HepG2 (cell line): Measurements from ENCODE around the gene TBC1D1. TPM values are rescaled to one million over a fixed set of nuclear protein-coding genes. Genes with fewer than 3 reads are reported as not detected.
A peak's percentile ranks its signal among the peaks of the same experiment; 100 is the strongest.

Experiments used
- ATAC-seq: fragments of 200-7000 bp; cut with Tn5 transposase; 3 replicates; pipeline ENCODE4 v1.9.1; 2020; ENCODE audit warnings: mild to moderate bottlenecking, moderate library complexity
- BruUV-seq: library from RNA; stranded (reverse); fragments of 400-500 nt; replicated peaks from 2 replicates; lab custom pipeline; 2021; lab: Mats Ljungman, UMichigan
- CTCF ChIA-PET: fragments of 300-600 bp; formaldehyde crosslinking; extraction: SDS; loops from one replicate; lab custom pipeline; 2021; ENCODE audit warnings: low total read pairs, inconsistent platforms, low intra/inter-chr PET ratio; lab: Yijun Ruan, JAX
- POLR2A ChIA-PET: fragments of 350-600 bp; sonication (Branson Sonifier 250); formaldehyde crosslinking; loops from one replicate; lab custom pipeline; 2020; ENCODE audit warnings: antibody characterized with exemption, inconsistent platforms; lab: Yijun Ruan, JAX
- DNase-seq: peaks from one replicate; pipeline ENCODE4 v3.0.0-alpha.2; 2015; ENCODE audit warnings: low spot score
- FAIRE-seq: peaks from 3 replicates; lab custom pipeline; 2011; peaks lifted over from hg19 to GRCh38; lab: Jason Lieb, UNC
- H2AFZ ChIP-seq: one replicate; pipeline ENCODE4 v1.6.1; 2011; ENCODE audit warnings: low read length, inconsistent platforms
- H3K27ac ChIP-seq: fragments of 300-600 bp; 3 replicates; pipeline ENCODE4 v1.8.0; 2011; ENCODE audit warnings: mixed run types, mild to moderate bottlenecking, mixed read lengths, low read length, inconsistent platforms; ENCODE audit not compliant: insufficient read depth; ENCODE audit errors: extremely low read length
- H3K27me3 ChIP-seq, 2 experiments: fragments of 200-600 bp in 1 of 2; 2 replicates in 1 of 2; 3 replicates in 1 of 2; pipeline versions ENCODE4 v1.6.0 to v1.8.0; 2011; ENCODE audit warnings: low read length in 2 of 2, mild to moderate bottlenecking in 2 of 2, moderate library complexity in 2 of 2, inconsistent platforms in 1 of 2; ENCODE audit not compliant: insufficient read depth in 2 of 2, control insufficient read depth in 1 of 2
- H3K36me3 ChIP-seq, 2 experiments: fragments of 200-600 bp in 1 of 2; replicated peaks in 1 of 2; 2 replicates in 1 of 2; 3 replicates in 1 of 2; pipeline versions ENCODE4 v1.5.1 to v1.8.0; 2011; ENCODE audit warnings: low read length in 2 of 2, inconsistent platforms in 1 of 2; ENCODE audit not compliant: insufficient read depth in 2 of 2, control insufficient read depth in 1 of 2
- H3K4me1 ChIP-seq: 2 replicates; pipeline ENCODE4 v1.5.1; 2012; ENCODE audit warnings: low read length, inconsistent platforms; ENCODE audit not compliant: insufficient read depth
- H3K4me2 ChIP-seq: 2 replicates; pipeline ENCODE4 v1.6.0; 2011; ENCODE audit warnings: low read depth, low read length, inconsistent platforms
- H3K4me3 ChIP-seq, 3 experiments: fragments of 200-600 bp in 1 of 3; sonication (generic), shearing (Covaris generic) in 1 of 3; replicated peaks in 1 of 3; 2 replicates each; pipeline ENCODE4 v1.5.1; 2011 to 2016; ENCODE audit warnings: low read length in 3 of 3, inconsistent platforms in 2 of 3, low read depth in 2 of 3, mild to moderate bottlenecking in 2 of 3, control low read depth in 1 of 3, mixed read lengths in 1 of 3; ENCODE audit not compliant: insufficient read depth in 1 of 3
- H3K79me2 ChIP-seq: one replicate; pipeline ENCODE4 v1.6.1; 2011; ENCODE audit warnings: low read length, inconsistent platforms; ENCODE audit not compliant: insufficient read depth
- H3K9ac ChIP-seq: 2 replicates; pipeline ENCODE4 v1.6.0; 2011; ENCODE audit warnings: mild to moderate bottlenecking, low read depth, low read length, inconsistent platforms; ENCODE audit not compliant: insufficient read depth
- H3K9me3 ChIP-seq: 2 replicates; pipeline ENCODE4 v1.5.1; 2012; ENCODE audit warnings: mild to moderate bottlenecking, low read length
- H4K20me1 ChIP-seq: 2 replicates; pipeline ENCODE4 v1.6.0; 2011; ENCODE audit warnings: inconsistent platforms, mild to moderate bottlenecking, low read length, moderate library complexity; ENCODE audit not compliant: insufficient read depth
- ERF ChIP-seq: IDR thresholded peaks from 2 replicates; pipeline ENCODE4 v1.6.1; 2018; ENCODE audit warnings: missing biosample characterization, missing genetic modification reagents
- FOXO1 ChIP-seq: sonication (generic); formaldehyde crosslinking; IDR thresholded peaks from 2 replicates; pipeline ENCODE4 v1.4.0; 2020; ENCODE audit warnings: missing genetic modification reagents
- HES4 ChIP-seq: sonication (generic); formaldehyde crosslinking; IDR thresholded peaks from 2 replicates; pipeline ENCODE4 v1.9.0; 2021; ENCODE audit warnings: mild to moderate bottlenecking, missing genetic modification reagents, borderline replicate concordance
- HNF4A ChIP-seq: sonication (generic); formaldehyde crosslinking; IDR thresholded peaks from 2 replicates; pipeline ENCODE4 v1.4.0; 2020; ENCODE audit warnings: missing genetic modification reagents
- JARID2 ChIP-seq: sonication (generic); formaldehyde crosslinking; IDR thresholded peaks from 2 replicates; pipeline ENCODE4 v1.8.1; 2023; ENCODE audit warnings: missing genetic modification reagents, inconsistent platforms; ENCODE audit not compliant: insufficient replicate concordance
- MAFK ChIP-seq, 2 experiments: IDR thresholded peaks in 1 of 2; conservative IDR thresholded peaks in 1 of 2; 2 replicates each; pipeline ENCODE4 v1.6.1; 2011; ENCODE audit warnings: improper control_type of control experiment in 2 of 2, low read length in 2 of 2
- NR2F6 ChIP-seq, 2 experiments: IDR thresholded peaks; 2 replicates each; pipeline ENCODE4 v1.6.1; 2016; ENCODE audit warnings: antibody characterized with exemption in 1 of 2, mild to moderate bottlenecking in 1 of 2
- SMARCE1 ChIP-seq: fragments of 450-650 bp; IDR thresholded peaks from 2 replicates; pipeline ENCODE4 v1.6.1; 2017; ENCODE audit warnings: borderline replicate concordance
- SP2 ChIP-seq: sonication (generic); formaldehyde crosslinking; IDR thresholded peaks from 2 replicates; pipeline ENCODE4 v1.5.1; 2020; ENCODE audit warnings: mild to moderate bottlenecking, missing genetic modification reagents
- SRSF4 ChIP-seq: fragments of 200-400 bp; formaldehyde crosslinking; IDR thresholded peaks from one replicate; pipeline ENCODE4 v1.6.1; 2018; ENCODE audit warnings: mild to moderate bottlenecking, low read depth, low read length, moderate library complexity; ENCODE audit not compliant: poor library complexity, severe bottlenecking
- WGBS: methylation state at CpG from one replicate; pipeline ENCODE4 v1.1.6; 2017; ENCODE audit warnings: low lambda C conversion rate; 5-methylcytosine and 5-hydroxymethylcytosine counted together
- in situ Hi-C: cut with HindIII; loops from 2 replicates; pipeline ENCODE4 v1.10.0; 2017; ENCODE audit warnings: low pct_unique_long_range_greater_than_20kb; ENCODE audit not compliant: extremely low pct_ligation_motif_present
- intact Hi-C: fragments of 100-400 bp; cut with micrococcal nuclease; formaldehyde crosslinking; loops from one replicate; pipeline ENCODE4 v1.10.0; 2022; ENCODE audit not compliant: unreplicated experiment
- polyA plus RNA-seq, 8 experiments: library from polyadenylated mRNA; depleted of rRNA in 3 of 8; stranded (reverse) in 7 of 8; unstranded in 1 of 8; fragments of >200 nt; fragmentation: Illumina TruSeq in 4 of 8; extraction: Trizol in 4 of 8; gene quantifications; 2 replicates each; pipeline versions ENCODE4 v1.2.1 to v1.2.3, GENCODE V29; 2011 to 2016; ENCODE audit warnings: low read depth in 4 of 8, missing spikeins in 1 of 8, mixed read lengths in 1 of 8; ENCODE audit not compliant: insufficient read depth in 1 of 8
- total RNA-seq, 5 experiments: library from RNA; depleted of rRNA; stranded (reverse); fragments of >200 nt; fragmentation: Illumina TruSeq; extraction: Trizol; gene quantifications; 2 replicates each; pipeline ENCODE4 v1.2.3, GENCODE V29; 2016; ENCODE audit warnings: low read depth in 1 of 5
- TF ChIP-seq, protein P1 (sequence below): sonication (generic); formaldehyde crosslinking; IDR thresholded peaks from 2 replicates; pipeline ENCODE4 v1.4.0; 2020; ENCODE audit warnings: missing genetic modification reagents, borderline replicate concordance
- TF ChIP-seq, protein P2 (sequence below): sonication (generic); formaldehyde crosslinking; conservative IDR thresholded peaks from 2 replicates; pipeline ENCODE4 v1.4.0; 2020; ENCODE audit warnings: mild to moderate bottlenecking, missing genetic modification reagents, moderate library complexity
- TF ChIP-seq, protein P3 (sequence below): IDR thresholded peaks from 2 replicates; pipeline ENCODE4 v1.6.1; 2018; ENCODE audit warnings: missing genetic modification reagents, mild to moderate bottlenecking, missing compliant biosample characterization
- TF ChIP-seq, protein P4 (sequence below): sonication (generic); formaldehyde crosslinking; IDR thresholded peaks from 2 replicates; pipeline ENCODE4 v1.4.0; 2020; ENCODE audit warnings: missing genetic modification reagents

The TBC1D1 gene
- total and polyA plus RNA-seq, 2 of the 13 experiments (the other 11 are each of a cell fraction or from before 2014, with no cell fraction given) = 37.3 to 62.8 TPM

DNA sequence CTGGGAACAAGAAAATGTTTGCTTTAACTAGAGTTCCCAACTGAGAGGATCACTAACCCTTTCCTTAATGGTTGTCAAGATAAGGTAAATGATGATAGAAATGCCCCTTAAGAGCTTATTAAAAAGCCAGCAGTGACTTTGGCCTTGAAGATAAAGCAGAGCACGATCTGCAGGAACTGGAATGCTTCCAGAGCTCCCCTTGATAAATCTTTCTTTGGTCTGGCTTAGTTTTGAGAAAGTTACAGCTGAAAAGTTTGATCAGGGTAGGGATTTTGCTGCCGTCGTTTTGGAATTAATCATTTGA is 133.3 kb downstream of the TBC1D1 start (continued):
- TF ChIP-seq HES4 (CRISPR knock-in tag) (no peak), JARID2 (CRISPR knock-in tag) (no peak), FOXO1 (CRISPR knock-in tag) (no peak), SP2 (CRISPR knock-in tag) (no peak), NR2F6 (IDR thresholded peaks at IDR 0.05) (no peak), NR2F6 (CRISPR knock-in tag; IDR thresholded peaks at IDR 0.05) (no peak)

DNA sequence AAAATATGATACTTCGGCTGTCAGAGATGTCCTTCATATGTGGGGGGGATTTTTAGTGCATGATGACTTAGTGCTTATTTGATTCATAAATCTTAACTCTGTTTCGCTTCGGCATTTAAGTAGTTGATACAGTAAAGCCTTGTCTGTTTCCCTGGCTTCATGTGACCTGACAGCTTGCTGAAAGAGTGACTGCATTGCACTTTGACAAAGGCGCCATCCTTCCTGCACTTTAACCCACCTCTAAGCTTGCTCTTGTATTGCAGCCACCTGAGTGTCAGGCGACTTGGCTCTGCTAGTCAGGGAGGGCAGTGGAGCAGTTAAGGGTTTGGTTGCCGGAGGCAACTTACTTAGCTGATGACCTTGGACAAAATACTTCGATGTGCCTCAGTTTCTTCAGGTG is 134.8 kb downstream of the TBC1D1 start:
- ChIA-PET CTCF (no interaction called here), POLR2A (no interaction called here)
- Histone ChIP-seq H2AFZ (no peak overlapping the region), H3K36me3 (peaks cover 4 to 24% of the 10 kb centered on the region in 2 experiments; a peak in 3 of 5 replicates), H3K4me1 (no peaks in the 10 kb centered on the region), H3K9me3 (no peaks in the 10 kb centered on the region), H3K27me3 (no peaks in the 10 kb centered on the region), H3K27ac (no peak overlapping the region), H4K20me1 (no peaks in the 10 kb centered on the region), H3K4me3 (no peak overlapping the region), H3K79me2 (no peaks in the 10 kb centered on the region), H3K4me2 (no peak overlapping the region), H3K9ac (no peak overlapping the region)
- in situ Hi-C loops (no loop called here), intact Hi-C loops (no loop called here)
- DNase-seq = no peak
- BruUV-seq = no TSS peak
- ATAC-seq = peak; percentile 63
- FAIRE-seq = no peak
- WGBS = 78% methylated on average over 7 of the region's 7 CpGs
- TF ChIP-seq FOXO1 (CRISPR knock-in tag) (no peak), SRSF4 (no peak), MAFK (conservative IDR thresholded peaks at IDR 0.05 in 1 of 2, IDR thresholded peaks at IDR 0.05 in 1 of 2; ENCODE audit: low read length in 2 of 2) (no peak), SMARCE1 (no peak), ERF (CRISPR knock-in tag) (no peak), HNF4A (CRISPR knock-in tag) (0 out of 2 replicates have a peak, but pooled peaks have one; percentile 24)
- TF ChIP-seq, protein P1, sequence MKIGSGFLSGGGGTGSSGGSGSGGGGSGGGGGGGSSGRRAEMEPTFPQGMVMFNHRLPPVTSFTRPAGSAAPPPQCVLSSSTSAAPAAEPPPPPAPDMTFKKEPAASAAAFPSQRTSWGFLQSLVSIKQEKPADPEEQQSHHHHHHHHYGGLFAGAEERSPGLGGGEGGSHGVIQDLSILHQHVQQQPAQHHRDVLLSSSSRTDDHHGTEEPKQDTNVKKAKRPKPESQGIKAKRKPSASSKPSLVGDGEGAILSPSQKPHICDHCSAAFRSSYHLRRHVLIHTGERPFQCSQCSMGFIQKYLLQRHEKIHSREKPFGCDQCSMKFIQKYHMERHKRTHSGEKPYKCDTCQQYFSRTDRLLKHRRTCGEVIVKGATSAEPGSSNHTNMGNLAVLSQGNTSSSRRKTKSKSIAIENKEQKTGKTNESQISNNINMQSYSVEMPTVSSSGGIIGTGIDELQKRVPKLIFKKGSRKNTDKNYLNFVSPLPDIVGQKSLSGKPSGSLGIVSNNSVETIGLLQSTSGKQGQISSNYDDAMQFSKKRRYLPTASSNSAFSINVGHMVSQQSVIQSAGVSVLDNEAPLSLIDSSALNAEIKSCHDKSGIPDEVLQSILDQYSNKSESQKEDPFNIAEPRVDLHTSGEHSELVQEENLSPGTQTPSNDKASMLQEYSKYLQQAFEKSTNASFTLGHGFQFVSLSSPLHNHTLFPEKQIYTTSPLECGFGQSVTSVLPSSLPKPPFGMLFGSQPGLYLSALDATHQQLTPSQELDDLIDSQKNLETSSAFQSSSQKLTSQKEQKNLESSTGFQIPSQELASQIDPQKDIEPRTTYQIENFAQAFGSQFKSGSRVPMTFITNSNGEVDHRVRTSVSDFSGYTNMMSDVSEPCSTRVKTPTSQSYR (CRISPR knock-in tag) = no peak
- TF ChIP-seq, protein P2, sequence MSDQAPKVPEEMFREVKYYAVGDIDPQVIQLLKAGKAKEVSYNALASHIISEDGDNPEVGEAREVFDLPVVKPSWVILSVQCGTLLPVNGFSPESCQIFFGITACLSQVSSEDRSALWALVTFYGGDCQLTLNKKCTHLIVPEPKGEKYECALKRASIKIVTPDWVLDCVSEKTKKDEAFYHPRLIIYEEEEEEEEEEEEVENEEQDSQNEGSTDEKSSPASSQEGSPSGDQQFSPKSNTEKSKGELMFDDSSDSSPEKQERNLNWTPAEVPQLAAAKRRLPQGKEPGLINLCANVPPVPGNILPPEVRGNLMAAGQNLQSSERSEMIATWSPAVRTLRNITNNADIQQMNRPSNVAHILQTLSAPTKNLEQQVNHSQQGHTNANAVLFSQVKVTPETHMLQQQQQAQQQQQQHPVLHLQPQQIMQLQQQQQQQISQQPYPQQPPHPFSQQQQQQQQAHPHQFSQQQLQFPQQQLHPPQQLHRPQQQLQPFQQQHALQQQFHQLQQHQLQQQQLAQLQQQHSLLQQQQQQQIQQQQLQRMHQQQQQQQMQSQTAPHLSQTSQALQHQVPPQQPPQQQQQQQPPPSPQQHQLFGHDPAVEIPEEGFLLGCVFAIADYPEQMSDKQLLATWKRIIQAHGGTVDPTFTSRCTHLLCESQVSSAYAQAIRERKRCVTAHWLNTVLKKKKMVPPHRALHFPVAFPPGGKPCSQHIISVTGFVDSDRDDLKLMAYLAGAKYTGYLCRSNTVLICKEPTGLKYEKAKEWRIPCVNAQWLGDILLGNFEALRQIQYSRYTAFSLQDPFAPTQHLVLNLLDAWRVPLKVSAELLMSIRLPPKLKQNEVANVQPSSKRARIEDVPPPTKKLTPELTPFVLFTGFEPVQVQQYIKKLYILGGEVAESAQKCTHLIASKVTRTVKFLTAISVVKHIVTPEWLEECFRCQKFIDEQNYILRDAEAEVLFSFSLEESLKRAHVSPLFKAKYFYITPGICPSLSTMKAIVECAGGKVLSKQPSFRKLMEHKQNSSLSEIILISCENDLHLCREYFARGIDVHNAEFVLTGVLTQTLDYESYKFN = no peak
- TF ChIP-seq, protein P3, sequence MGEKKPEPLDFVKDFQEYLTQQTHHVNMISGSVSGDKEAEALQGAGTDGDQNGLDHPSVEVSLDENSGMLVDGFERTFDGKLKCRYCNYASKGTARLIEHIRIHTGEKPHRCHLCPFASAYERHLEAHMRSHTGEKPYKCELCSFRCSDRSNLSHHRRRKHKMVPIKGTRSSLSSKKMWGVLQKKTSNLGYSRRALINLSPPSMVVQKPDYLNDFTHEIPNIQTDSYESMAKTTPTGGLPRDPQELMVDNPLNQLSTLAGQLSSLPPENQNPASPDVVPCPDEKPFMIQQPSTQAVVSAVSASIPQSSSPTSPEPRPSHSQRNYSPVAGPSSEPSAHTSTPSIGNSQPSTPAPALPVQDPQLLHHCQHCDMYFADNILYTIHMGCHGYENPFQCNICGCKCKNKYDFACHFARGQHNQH (CRISPR knock-in tag) = no peak
- TF ChIP-seq, protein P4, sequence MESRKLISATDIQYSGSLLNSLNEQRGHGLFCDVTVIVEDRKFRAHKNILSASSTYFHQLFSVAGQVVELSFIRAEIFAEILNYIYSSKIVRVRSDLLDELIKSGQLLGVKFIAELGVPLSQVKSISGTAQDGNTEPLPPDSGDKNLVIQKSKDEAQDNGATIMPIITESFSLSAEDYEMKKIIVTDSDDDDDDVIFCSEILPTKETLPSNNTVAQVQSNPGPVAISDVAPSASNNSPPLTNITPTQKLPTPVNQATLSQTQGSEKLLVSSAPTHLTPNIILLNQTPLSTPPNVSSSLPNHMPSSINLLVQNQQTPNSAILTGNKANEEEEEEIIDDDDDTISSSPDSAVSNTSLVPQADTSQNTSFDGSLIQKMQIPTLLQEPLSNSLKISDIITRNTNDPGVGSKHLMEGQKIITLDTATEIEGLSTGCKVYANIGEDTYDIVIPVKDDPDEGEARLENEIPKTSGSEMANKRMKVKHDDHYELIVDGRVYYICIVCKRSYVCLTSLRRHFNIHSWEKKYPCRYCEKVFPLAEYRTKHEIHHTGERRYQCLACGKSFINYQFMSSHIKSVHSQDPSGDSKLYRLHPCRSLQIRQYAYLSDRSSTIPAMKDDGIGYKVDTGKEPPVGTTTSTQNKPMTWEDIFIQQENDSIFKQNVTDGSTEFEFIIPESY (CRISPR knock-in tag) = peak; percentile 86
